ENCODE results near the gene FARP1. TPM values are rescaled to one million over a fixed set of nuclear protein-coding genes. Genes with fewer than 3 reads are reported as not detected.

FARP1 gene
- total and polyA plus RNA-seq, 2 of the 8 experiments (the other 6 are each of a cell fraction or from before 2014, with no cell fraction given): 24.7 to 104 TPM

DNA sequence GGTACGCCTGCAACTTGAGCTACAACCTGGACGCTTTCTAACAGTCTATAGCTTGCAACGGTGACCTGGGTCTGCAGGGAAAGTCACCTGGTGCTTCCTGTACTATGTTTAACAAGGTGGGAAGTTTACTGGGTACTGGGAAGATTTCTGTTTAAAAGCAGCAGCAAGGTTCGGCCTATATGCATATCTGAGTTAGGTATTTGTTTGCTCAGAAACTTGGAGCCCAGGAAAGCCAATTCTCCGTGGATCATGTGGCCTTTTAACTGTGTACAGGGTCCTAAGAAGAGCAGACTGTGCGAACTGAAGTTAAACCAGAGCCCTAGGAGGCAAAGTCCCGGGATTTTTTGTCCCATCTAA is 330.9 kb downstream of the FARP1 start:
- Histone ChIP-seq H2BK12ac (ENCODE audit: low read depth, low read length) (no peak overlapping the region), H3K27me3 (replicated peaks in 1 of 4; ENCODE audit: control insufficient read depth in 3 of 4, extremely low read depth in 1 of 4, insufficient read depth in 3 of 4, low read length in 3 of 4) (no peaks in the 10 kb centered on the region), H2BK5ac (ENCODE audit: low read depth, low read length) (no peak overlapping the region), H3K79me1 (ENCODE audit: low read depth, low read length) (peaks cover 14% of the 10 kb centered on the region), H3K4me1 (replicated peaks in 1 of 4; ENCODE audit: control insufficient read depth in 3 of 4, insufficient read depth in 4 of 4, low read length in 3 of 4) (peaks cover 0 to 27% (median 17%) of the 10 kb centered on the region in 4 experiments; a peak in 6 of 7 replicates), H3K4me2 (ENCODE audit: insufficient read depth in 1 of 2, low read depth in 2 of 2, low read length in 2 of 2) (no peak overlapping the region), H3K79me2 (ENCODE audit: control insufficient read depth in 1 of 2, insufficient read depth in 2 of 2, low read length in 2 of 2) (peaks cover 3 to 53% of the 10 kb centered on the region in 2 experiments; a peak in 2 of 4 replicates), H2AK5ac (ENCODE audit: low read depth, low read length) (no peak overlapping the region), H3K4ac (replicated peaks; ENCODE audit: insufficient read length, low read depth, low read length) (no peak overlapping the region), H4K20me1 (replicated peaks in 1 of 2; ENCODE audit: control insufficient read depth in 1 of 2, insufficient read depth in 2 of 2, low read length in 2 of 2) (peaks cover 11 to 21% of the 10 kb centered on the region in 2 experiments), H4K5ac (ENCODE audit: insufficient read length, low read depth, low read length) (no peak overlapping the region), H2BK20ac (ENCODE audit: low read length) (no peak overlapping the region), H2BK15ac (ENCODE audit: low read length) (no peak overlapping the region), H3K4me3 (ENCODE audit: extremely low read depth in 1 of 4, insufficient read depth in 2 of 4, low read depth in 3 of 4, low read length in 4 of 4) (no peak overlapping the region), H3K9me3 (ENCODE audit: insufficient read depth in 2 of 2, low read depth in 1 of 2, low read length in 1 of 2) (no peaks in the 10 kb centered on the region), H2AFZ (ENCODE audit: low read length) (no peak overlapping the region), H3K56ac (replicated peaks; ENCODE audit: insufficient read length, low read depth, low read length) (no peak overlapping the region), H3K23ac (ENCODE audit: insufficient read length) (no peak overlapping the region), H3K14ac (ENCODE audit: insufficient read length) (no peak overlapping the region), H3K27ac (ENCODE audit: low read depth, low read length) (no peak overlapping the region), H3K18ac (ENCODE audit: extremely low read depth, low read length) (no peak overlapping the region), H2BK120ac (replicated peaks; ENCODE audit: low read depth, low read length) (no peak overlapping the region), H3K23me2 (ENCODE audit: low read depth, low read length) (no peaks in the 10 kb centered on the region), H3K9ac (replicated peaks in 1 of 4; ENCODE audit: extremely low read depth in 1 of 4, low read depth in 3 of 4, low read length in 3 of 4) (no peak overlapping the region), H3K36me3 (ENCODE audit: control insufficient read depth in 2 of 4, insufficient read depth in 4 of 4, low read length in 3 of 4) (peaks cover 2 to 23% (median 11%) of the 10 kb centered on the region in 4 experiments; a peak in 7 of 8 replicates), H4K8ac (ENCODE audit: extremely low read depth, insufficient read depth, low read length) (no peak overlapping the region), H4K91ac (replicated peaks; ENCODE audit: insufficient read length, low read length) (no peak overlapping the region)
- CTCF ChIA-PET (ENCODE audit: partially characterized antibody): interaction anchor here (0.6 to 1.2 kb wide), 3 partner anchors 8 to 22 kb away, joined by 3 to 4 read pairs (median 3); no protein-coding TSS in a partner anchor
- POLR2A ChIA-PET (ENCODE audit: partially characterized antibody): no interaction called here
- DNase-seq (ENCODE audit: low read depth in 1 of 2, low spot score in 2 of 2) (no peak), FAIRE-seq (no peak)
- WGBS, 2 experiments (ENCODE audit: extremely low coverage in 1 of 2, insufficient coverage in 1 of 2, insufficient read length in 1 of 2, insufficient replicate concordance in 2 of 2, low coverage in 1 of 2, low lambda C conversion rate in 2 of 2, missing lambda C conversion rate in 1 of 2): 77% methylated on average over 7 of the region's 7 CpGs; no CpG with 5 or more reads in 1 of the 2 experiments
- no peak for TF ChIP-seq RFX5 (IDR thresholded peaks at IDR 0.05; ENCODE audit: borderline replicate concordance, low read depth, low read length)
- no peak for TF ChIP-seq RBBP5 (IDR thresholded peaks at IDR 0.05; ENCODE audit: borderline replicate concordance, low read depth, low read length)
- TF ChIP-seq MAFK (IDR thresholded peaks at IDR 0.05; ENCODE audit: low read depth, low read length): no peak
- no peak for TF ChIP-seq RNF2 (IDR thresholded peaks at IDR 0.05; ENCODE audit: borderline replicate concordance, low read depth, low read length, missing control alignments, poor library complexity, severe bottlenecking)
- no peak for TF ChIP-seq CBX5 (IDR thresholded peaks at IDR 0.05; ENCODE audit: low read depth, low read length)
- no peak for TF ChIP-seq KDM4A (IDR thresholded peaks at IDR 0.05; ENCODE audit: low read depth, low read length, severe bottlenecking)
- TF ChIP-seq ZNF274 (IDR thresholded peaks at IDR 0.05; ENCODE audit: borderline replicate concordance, extremely low read depth, low read length): no peak
- no peak for TF ChIP-seq SP4 (IDR thresholded peaks at IDR 0.05; ENCODE audit: low read length)
- TF ChIP-seq POLR2A (IDR thresholded peaks at IDR 0.05; ENCODE audit: control extremely low read depth in 1 of 2, low read depth in 2 of 2, low read length in 2 of 2): no peak
- TF ChIP-seq JUND (IDR thresholded peaks at IDR 0.05; ENCODE audit: low read length): no peak
- no peak for TF ChIP-seq SRF (IDR thresholded peaks at IDR 0.05; ENCODE audit: low read depth, low read length)
- TF ChIP-seq, protein P1, sequence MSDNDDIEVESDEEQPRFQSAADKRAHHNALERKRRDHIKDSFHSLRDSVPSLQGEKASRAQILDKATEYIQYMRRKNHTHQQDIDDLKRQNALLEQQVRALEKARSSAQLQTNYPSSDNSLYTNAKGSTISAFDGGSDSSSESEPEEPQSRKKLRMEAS (IDR thresholded peaks at IDR 0.05): no peak
- TF ChIP-seq BCL11A (IDR thresholded peaks at IDR 0.05; ENCODE audit: low read depth in 2 of 2, low read length in 2 of 2): no peak

Measured in H1 (cell line).